Activated T-helper 1 cell treated with anti-CD3 and anti-CD28 coated beads, Interleukin-12 subunit alpha, Interleukin-12 subunit beta, Interleukin-2, Interleukin-4 antibody, amounts not matched to agents 30 ng/mL and 10 ng/mL and 1 ng/mL, durations not matched to agents 14 hours and 24 hours and 36 hours (primary cell): ENCODE data around the gene MGAT4A. TPM values are rescaled to one million over a fixed set of nuclear protein-coding genes. Genes with fewer than 3 reads are reported as not detected.

Source experiments
- DNase-seq: peaks from one replicate; pipeline ENCODE4 v3.0.0; 2021; ENCODE audit warnings: low spot score
- H3K27ac Mint-ChIP-seq: one replicate; pipeline ENCODE4 v1.8.0; 2021; ENCODE audit warnings: mild to moderate bottlenecking, mixed read lengths
- H3K27me3 Mint-ChIP-seq: one replicate; pipeline ENCODE4 v1.8.0; 2022; ENCODE audit warnings: mild to moderate bottlenecking, moderate library complexity, mixed read lengths; ENCODE audit not compliant: insufficient read depth
- H3K36me3 Mint-ChIP-seq: one replicate; pipeline ENCODE4 v1.8.0; 2021; ENCODE audit warnings: low read depth, mixed read lengths
- H3K4me1 Mint-ChIP-seq: one replicate; pipeline ENCODE4 v1.8.0; 2021; ENCODE audit warnings: low read depth, mixed read lengths
- H3K4me3 Mint-ChIP-seq: one replicate; pipeline ENCODE4 v1.8.0; 2021; ENCODE audit warnings: mild to moderate bottlenecking, moderate library complexity, mixed read lengths
- H3K9me3 Mint-ChIP-seq: one replicate; pipeline ENCODE4 v1.8.0; 2021; ENCODE audit warnings: mixed read lengths
- intact Hi-C: fragments of 100-400 bp; cut with micrococcal nuclease; formaldehyde crosslinking; loops from one replicate; pipeline ENCODE4 v1.15.1; 2024
- total RNA-seq: library from RNA; stranded (reverse); gene quantifications from 2 replicates; pipeline ENCODE4 v1.2.3, GENCODE V29; 2022

MGAT4A gene
- 47.0 and 49.7 TPM in 2 replicates for total RNA-seq

- H3K9me3 Mint-ChIP-seq, result peaks cover 6% of the 10 kb centered on the region
- peak; percentile 82 for DNase-seq
- H3K27ac Mint-ChIP-seq, result peak within 1 kb of the TSS; percentile 87
- H3K36me3 Mint-ChIP-seq, result peaks cover 10% of the 10 kb centered on the region
- intact Hi-C loops, result loop anchor here (1.0 to 10.0 kb wide), 2 partner anchors 72 to 266 kb away; no protein-coding TSS in a partner anchor
- H3K4me3 Mint-ChIP-seq, result peak within 1 kb of the TSS; percentile 91
- no peaks in the 10 kb centered on the region for H3K27me3 Mint-ChIP-seq
- H3K4me1 Mint-ChIP-seq, result peaks cover 80% of the 10 kb centered on the region
These were observed at the start of gene MGAT4A for GRCh38 chr2:98731041-98731893. Gene MGAT4A, minus strand, starts transcription at chr2:98731132. Its CDS starts 4,800 bp downstream, at chr2:98726332.

GRCh38 chr2:98778741-98779483 is 48.0 kb upstream of the MGAT4A start:
- Mint-ChIP-seq H3K27me3 (peaks cover 2% of the 10 kb centered on the region), H3K4me1 (no peaks in the 10 kb centered on the region), H3K9me3 (peaks cover 15% of the 10 kb centered on the region), H3K36me3 (peaks cover 11% of the 10 kb centered on the region), H3K27ac (no peak overlapping the region), H3K4me3 (no peak overlapping the region)
- DNase-seq, result no peak
- intact Hi-C loops, result loop anchor here (10.0 kb wide), 1 partner anchor 376 kb away; the partner anchor contains the start of genes LIPT1 and TSGA10

- Mint-ChIP-seq H3K4me3 (no peak overlapping the region), H3K4me1 (peaks cover 5% of the 10 kb centered on the region), H3K36me3 (peaks cover 11% of the 10 kb centered on the region), H3K27ac (no peak overlapping the region), H3K27me3 (peaks cover 2% of the 10 kb centered on the region), H3K9me3 (peaks cover 15% of the 10 kb centered on the region)
- intact Hi-C loops, result loop anchor here (10.0 kb wide), 1 partner anchor 377 kb away; the partner anchor contains the start of genes LIPT1 and TSGA10
- DNase-seq, result no peak
These were observed 47.2 kb upstream of the MGAT4A start for GRCh38 chr2:98778151-98778550.

GRCh38 chr2:98777710-98778109 is 46.8 kb upstream of the MGAT4A start:
- peaks cover 15% of the 10 kb centered on the region for H3K9me3 Mint-ChIP-seq
- no peak overlapping the region for H3K27ac Mint-ChIP-seq
- no peak overlapping the region for H3K4me3 Mint-ChIP-seq
- intact Hi-C loops, result loop anchor here (10.0 kb wide), 1 partner anchor 377 kb away; the partner anchor contains the start of genes LIPT1 and TSGA10
- H3K27me3 Mint-ChIP-seq, result peaks cover 2% of the 10 kb centered on the region
- no peak for DNase-seq
- H3K36me3 Mint-ChIP-seq, result peaks cover 11% of the 10 kb centered on the region
- H3K4me1 Mint-ChIP-seq, result peaks cover 10% of the 10 kb centered on the region

- no peak for DNase-seq
- Mint-ChIP-seq H3K4me3 (no peak overlapping the region), H3K4me1 (peaks cover 16% of the 10 kb centered on the region), H3K9me3 (peaks cover 10% of the 10 kb centered on the region), H3K36me3 (peaks cover 8% of the 10 kb centered on the region), H3K27ac (no peak overlapping the region), H3K27me3 (peaks cover 2% of the 10 kb centered on the region)
- intact Hi-C loops, result loop anchor here (10.0 kb wide), 1 partner anchor 378 kb away; the partner anchor contains the start of genes LIPT1 and TSGA10
These were observed 46.1 kb upstream of the MGAT4A start for GRCh38 chr2:98777076-98777475.

- H3K27ac Mint-ChIP-seq, result no peak overlapping the region
- intact Hi-C loops, result loop anchor here (10.0 kb wide), 1 partner anchor 379 kb away; the partner anchor contains the start of genes LIPT1 and TSGA10
- peaks cover 2% of the 10 kb centered on the region for H3K27me3 Mint-ChIP-seq
- DNase-seq, result no peak
- peaks cover under 1% of the 10 kb centered on the region for H3K9me3 Mint-ChIP-seq
- H3K4me3 Mint-ChIP-seq, result no peak overlapping the region
- peaks cover 4% of the 10 kb centered on the region for H3K36me3 Mint-ChIP-seq
- H3K4me1 Mint-ChIP-seq, result peaks cover 25% of the 10 kb centered on the region
These were observed 45.2 kb upstream of the MGAT4A start for GRCh38 chr2:98776136-98776535.

- no peak overlapping the region for H3K4me3 Mint-ChIP-seq
- intact Hi-C loops, result loop anchor here (10.0 kb wide), 1 partner anchor 379 kb away; the partner anchor contains the start of genes LIPT1 and TSGA10
- no peak for DNase-seq
- peaks cover 4% of the 10 kb centered on the region for H3K36me3 Mint-ChIP-seq
- peaks cover 32% of the 10 kb centered on the region for H3K4me1 Mint-ChIP-seq
- H3K27ac Mint-ChIP-seq, result no peak overlapping the region
- H3K27me3 Mint-ChIP-seq, result peaks cover 2% of the 10 kb centered on the region
- no peaks in the 10 kb centered on the region for H3K9me3 Mint-ChIP-seq
These were observed 44.4 kb upstream of the MGAT4A start for GRCh38 chr2:98775146-98775986.

- Mint-ChIP-seq H3K9me3 (no peaks in the 10 kb centered on the region), H3K27me3 (peaks cover 2% of the 10 kb centered on the region), H3K36me3 (peaks cover 3% of the 10 kb centered on the region), H3K4me3 (no peak overlapping the region), H3K4me1 (peaks cover 45% of the 10 kb centered on the region), H3K27ac (no peak overlapping the region)
- intact Hi-C loops, result loop anchor here (5.0 to 10.0 kb wide), 3 partner anchors 167 to 563 kb away; partner anchors contain the start of genes COA5, EIF5B, LIPT1 and TSGA10
- DNase-seq, result no peak
These were observed 43.0 kb upstream of the MGAT4A start for GRCh38 chr2:98773907-98774306.

GRCh38 chr2:98773169-98773568 is 42.2 kb upstream of the MGAT4A start:
- Mint-ChIP-seq H3K27me3 (peaks cover 2% of the 10 kb centered on the region), H3K27ac (peak overlapping the region; percentile 99), H3K4me1 (peaks cover 52% of the 10 kb centered on the region), H3K36me3 (no peaks in the 10 kb centered on the region), H3K9me3 (no peaks in the 10 kb centered on the region), H3K4me3 (peak overlapping the region; percentile 57)
- DNase-seq, result no peak
- intact Hi-C loops, result loop anchor here (5.0 to 10.0 kb wide), 3 partner anchors 166 to 564 kb away; partner anchors contain the start of genes COA5, EIF5B, LIPT1 and TSGA10

GRCh38 chr2:98772536-98772935 is 41.6 kb upstream of the MGAT4A start:
- no peak for DNase-seq
- Mint-ChIP-seq H3K27me3 (peaks cover 2% of the 10 kb centered on the region), H3K4me3 (peak overlapping the region; percentile 92), H3K4me1 (peaks cover 58% of the 10 kb centered on the region), H3K27ac (peak overlapping the region; percentile 99), H3K36me3 (no peaks in the 10 kb centered on the region), H3K9me3 (no peaks in the 10 kb centered on the region)
- intact Hi-C loops, result loop anchor here (5.0 to 10.0 kb wide), 3 partner anchors 165 to 565 kb away; partner anchors contain the start of genes COA5, EIF5B, LIPT1 and TSGA10

GRCh38 chr2:98771721-98772524 is 41.0 kb upstream of the MGAT4A start:
- peak; percentile 63 for DNase-seq
- Mint-ChIP-seq H3K4me1 (peaks cover 64% of the 10 kb centered on the region), H3K36me3 (no peaks in the 10 kb centered on the region)

More at GRCh38 chr2:98771721-98772524, 41.0 kb upstream of the MGAT4A start:
- Mint-ChIP-seq H3K4me3 (peak overlapping the region; percentile 92), H3K9me3 (no peaks in the 10 kb centered on the region), H3K27ac (peak overlapping the region; percentile 99), H3K27me3 (peaks cover 2% of the 10 kb centered on the region)
- intact Hi-C loops, result loop anchor here (1.0 to 10.0 kb wide), 5 partner anchors 11 to 565 kb away; partner anchors contain the start of genes COA5, EIF5B, LIPT1 and TSGA10
